ENCODE results near the gene FABP3. TPM values are rescaled to one million over a fixed set of nuclear protein-coding genes. Genes with fewer than 3 reads are reported as not detected.

Gene FABP3
- total RNA-seq, 1 donor from 2014 or later: 148 TPM

DNA sequence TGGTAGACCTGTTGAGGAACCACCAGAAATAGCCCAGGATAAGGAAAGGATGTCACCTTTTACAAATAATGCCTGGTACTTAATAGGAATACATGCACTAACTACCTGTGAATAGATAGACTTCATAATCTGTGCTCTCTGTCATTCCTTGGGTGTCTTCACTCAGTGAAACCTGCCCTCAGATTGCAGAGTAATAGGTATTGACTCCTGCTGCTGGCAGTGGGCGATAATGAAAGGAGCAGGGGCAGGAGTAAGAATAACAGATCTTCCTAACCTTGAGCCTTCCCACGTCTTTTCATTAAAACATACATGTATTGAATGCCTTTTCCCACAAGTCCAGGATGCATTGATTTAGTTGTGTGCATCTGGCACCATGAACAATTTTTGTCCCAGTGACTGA lies 16.4 kb downstream of the FABP3 start:
- TF ChIP-seq, protein P1, sequence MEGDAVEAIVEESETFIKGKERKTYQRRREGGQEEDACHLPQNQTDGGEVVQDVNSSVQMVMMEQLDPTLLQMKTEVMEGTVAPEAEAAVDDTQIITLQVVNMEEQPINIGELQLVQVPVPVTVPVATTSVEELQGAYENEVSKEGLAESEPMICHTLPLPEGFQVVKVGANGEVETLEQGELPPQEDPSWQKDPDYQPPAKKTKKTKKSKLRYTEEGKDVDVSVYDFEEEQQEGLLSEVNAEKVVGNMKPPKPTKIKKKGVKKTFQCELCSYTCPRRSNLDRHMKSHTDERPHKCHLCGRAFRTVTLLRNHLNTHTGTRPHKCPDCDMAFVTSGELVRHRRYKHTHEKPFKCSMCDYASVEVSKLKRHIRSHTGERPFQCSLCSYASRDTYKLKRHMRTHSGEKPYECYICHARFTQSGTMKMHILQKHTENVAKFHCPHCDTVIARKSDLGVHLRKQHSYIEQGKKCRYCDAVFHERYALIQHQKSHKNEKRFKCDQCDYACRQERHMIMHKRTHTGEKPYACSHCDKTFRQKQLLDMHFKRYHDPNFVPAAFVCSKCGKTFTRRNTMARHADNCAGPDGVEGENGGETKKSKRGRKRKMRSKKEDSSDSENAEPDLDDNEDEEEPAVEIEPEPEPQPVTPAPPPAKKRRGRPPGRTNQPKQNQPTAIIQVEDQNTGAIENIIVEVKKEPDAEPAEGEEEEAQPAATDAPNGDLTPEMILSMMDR (IDR thresholded peaks at IDR 0.05; ENCODE audit: partially characterized antibody, unreplicated experiment): no peak
- no peak for DNase-seq
- Mint-ChIP-seq H3K27ac (ENCODE audit: unreplicated experiment) (no peak overlapping the region), H3K4me1 (ENCODE audit: low read depth, unreplicated experiment) (no peaks in the 10 kb centered on the region), H3K36me3 (ENCODE audit: unreplicated experiment) (peaks cover 6% of the 10 kb centered on the region), H3K27me3 (ENCODE audit: unreplicated experiment) (no peaks in the 10 kb centered on the region), H3K9me3 (ENCODE audit: unreplicated experiment) (no peaks in the 10 kb centered on the region), H3K4me3 (ENCODE audit: unreplicated experiment) (no peak overlapping the region)

DNA sequence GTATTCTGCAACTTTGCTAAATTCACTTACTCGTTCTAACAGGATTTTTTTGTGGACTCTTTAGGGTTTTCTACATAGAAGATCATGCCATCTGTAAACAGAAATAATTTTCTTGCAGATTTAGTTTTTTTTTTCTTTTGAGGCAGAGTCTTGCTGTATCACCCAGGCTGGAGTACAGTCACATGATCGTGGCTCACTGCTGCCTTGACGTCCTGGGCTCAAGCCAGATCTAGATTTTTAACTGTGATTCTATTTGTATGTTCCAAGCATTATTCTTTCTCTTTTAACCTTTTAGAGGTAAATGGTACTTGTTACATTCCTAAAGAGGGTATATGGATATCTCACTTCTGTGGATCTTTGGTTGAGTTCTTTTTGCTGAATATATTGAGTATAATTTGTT lies 18.6 kb downstream of the FABP3 start:
- Mint-ChIP-seq H3K9me3 (ENCODE audit: unreplicated experiment) (no peaks in the 10 kb centered on the region), H3K4me3 (ENCODE audit: unreplicated experiment) (no peak overlapping the region), H3K4me1 (ENCODE audit: low read depth, unreplicated experiment) (no peaks in the 10 kb centered on the region), H3K36me3 (ENCODE audit: unreplicated experiment) (peaks cover 5% of the 10 kb centered on the region), H3K27me3 (ENCODE audit: unreplicated experiment) (no peaks in the 10 kb centered on the region), H3K27ac (ENCODE audit: unreplicated experiment) (no peak overlapping the region)
- no peak for DNase-seq
- TF ChIP-seq, protein P1 (IDR thresholded peaks at IDR 0.05; ENCODE audit: partially characterized antibody, unreplicated experiment): no peak

DNA sequence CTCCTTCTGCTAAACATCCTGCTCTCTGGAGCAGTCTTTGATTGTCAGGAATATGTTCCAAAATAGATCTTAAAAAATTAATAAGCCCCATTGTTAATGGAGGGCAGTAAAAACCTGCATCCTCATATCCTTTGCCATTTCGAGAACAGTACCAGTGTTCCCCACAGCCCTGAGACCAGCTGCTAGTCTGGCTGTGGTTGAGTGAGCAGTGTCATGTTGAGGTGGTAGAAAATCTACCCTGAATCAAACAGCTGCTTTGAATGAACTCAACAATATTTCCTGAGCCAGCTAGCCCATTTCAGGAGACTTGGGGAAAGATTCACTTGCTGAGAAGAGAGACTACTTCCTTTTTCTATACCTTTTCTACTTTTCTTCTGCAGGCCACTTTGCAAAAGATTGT lies 24.4 kb downstream of the FABP3 start:
- TF ChIP-seq, protein P1 (IDR thresholded peaks at IDR 0.05; ENCODE audit: partially characterized antibody, unreplicated experiment): no peak

DNA sequence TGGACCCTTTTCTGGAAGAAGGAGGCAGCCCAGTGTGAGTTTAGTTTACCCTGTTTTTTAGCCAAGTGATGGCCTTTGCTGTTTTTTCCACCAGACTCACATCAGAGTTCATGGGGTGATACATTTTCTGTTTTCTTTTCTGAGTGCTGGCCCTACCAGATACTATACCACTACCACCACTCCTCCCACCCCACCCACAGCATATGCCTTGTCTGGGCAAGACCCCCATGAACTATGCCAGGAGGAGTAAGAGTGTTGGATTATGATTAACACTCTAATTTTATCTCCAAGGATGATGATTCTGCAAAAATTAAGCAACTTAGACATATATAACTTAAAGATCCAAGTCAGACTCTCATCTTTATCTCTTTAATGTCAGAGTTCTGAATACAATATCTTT lies 26.1 kb downstream of the FABP3 start:
- Mint-ChIP-seq H3K9me3 (ENCODE audit: unreplicated experiment) (no peaks in the 10 kb centered on the region), H3K27ac (ENCODE audit: unreplicated experiment) (no peak overlapping the region), H3K36me3 (ENCODE audit: unreplicated experiment) (no peaks in the 10 kb centered on the region), H3K27me3 (ENCODE audit: unreplicated experiment) (no peaks in the 10 kb centered on the region), H3K4me1 (ENCODE audit: low read depth, unreplicated experiment) (no peaks in the 10 kb centered on the region), H3K4me3 (ENCODE audit: unreplicated experiment) (no peak overlapping the region)
- DNase-seq: no peak
- TF ChIP-seq, protein P1 (IDR thresholded peaks at IDR 0.05; ENCODE audit: partially characterized antibody, unreplicated experiment): no peak

More for the DNA sequence above, 24.4 kb downstream of the FABP3 start:
- no peaks in the 10 kb centered on the region for H3K9me3 Mint-ChIP-seq (ENCODE audit: unreplicated experiment)
- peaks cover 5% of the 10 kb centered on the region for H3K36me3 Mint-ChIP-seq (ENCODE audit: unreplicated experiment)
- H3K4me1 Mint-ChIP-seq (ENCODE audit: low read depth, unreplicated experiment): no peaks in the 10 kb centered on the region
- no peak overlapping the region for H3K4me3 Mint-ChIP-seq (ENCODE audit: unreplicated experiment)
- H3K27ac Mint-ChIP-seq (ENCODE audit: unreplicated experiment): no peak overlapping the region
- H3K27me3 Mint-ChIP-seq (ENCODE audit: unreplicated experiment): no peaks in the 10 kb centered on the region
- no peak for DNase-seq

DNA sequence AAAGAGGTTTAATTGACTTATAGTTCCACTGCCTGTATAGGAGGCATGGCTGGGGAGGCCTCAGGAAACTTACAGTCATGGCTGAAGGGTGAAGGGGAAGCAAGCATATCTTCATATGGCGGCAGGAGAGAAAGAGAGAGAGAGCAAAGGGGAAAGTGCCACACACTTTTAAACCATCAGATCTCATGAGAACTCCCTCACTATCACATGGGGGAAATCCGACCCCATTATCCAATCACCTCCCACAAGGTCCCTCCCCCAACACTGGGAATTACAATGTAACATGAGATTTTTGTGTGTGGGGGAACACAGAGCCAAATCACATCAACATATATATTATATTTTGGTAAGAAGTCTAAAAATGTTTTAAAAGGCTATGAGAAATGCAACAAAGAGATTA lies 27.2 kb downstream of the FABP3 start:
- TF ChIP-seq, protein P1 (IDR thresholded peaks at IDR 0.05; ENCODE audit: partially characterized antibody, unreplicated experiment): no peak
- H3K9me3 Mint-ChIP-seq (ENCODE audit: unreplicated experiment): no peaks in the 10 kb centered on the region
- H3K4me1 Mint-ChIP-seq (ENCODE audit: low read depth, unreplicated experiment): no peaks in the 10 kb centered on the region
- DNase-seq: no peak
- no peaks in the 10 kb centered on the region for H3K36me3 Mint-ChIP-seq (ENCODE audit: unreplicated experiment)
- no peak overlapping the region for H3K27ac Mint-ChIP-seq (ENCODE audit: unreplicated experiment)
- H3K4me3 Mint-ChIP-seq (ENCODE audit: unreplicated experiment): peak overlapping the region; percentile 39
- H3K27me3 Mint-ChIP-seq (ENCODE audit: unreplicated experiment): no peaks in the 10 kb centered on the region

Data from glutamatergic neuron (in vitro differentiated cells).